NCI-H69 (cell line): ENCODE measurements around the gene MICALL1.

ENCODE experiments used
- DNase-seq: peaks from one replicate; lab custom pipeline; 2025; lab: John Stamatoyannopoulos, UW

The MICALL1 gene

GRCh38 chr22:37906364-37907008 lies 389 bp downstream of the MICALL1 start:
- DNase-seq = peak; percentile 45

DNA sequence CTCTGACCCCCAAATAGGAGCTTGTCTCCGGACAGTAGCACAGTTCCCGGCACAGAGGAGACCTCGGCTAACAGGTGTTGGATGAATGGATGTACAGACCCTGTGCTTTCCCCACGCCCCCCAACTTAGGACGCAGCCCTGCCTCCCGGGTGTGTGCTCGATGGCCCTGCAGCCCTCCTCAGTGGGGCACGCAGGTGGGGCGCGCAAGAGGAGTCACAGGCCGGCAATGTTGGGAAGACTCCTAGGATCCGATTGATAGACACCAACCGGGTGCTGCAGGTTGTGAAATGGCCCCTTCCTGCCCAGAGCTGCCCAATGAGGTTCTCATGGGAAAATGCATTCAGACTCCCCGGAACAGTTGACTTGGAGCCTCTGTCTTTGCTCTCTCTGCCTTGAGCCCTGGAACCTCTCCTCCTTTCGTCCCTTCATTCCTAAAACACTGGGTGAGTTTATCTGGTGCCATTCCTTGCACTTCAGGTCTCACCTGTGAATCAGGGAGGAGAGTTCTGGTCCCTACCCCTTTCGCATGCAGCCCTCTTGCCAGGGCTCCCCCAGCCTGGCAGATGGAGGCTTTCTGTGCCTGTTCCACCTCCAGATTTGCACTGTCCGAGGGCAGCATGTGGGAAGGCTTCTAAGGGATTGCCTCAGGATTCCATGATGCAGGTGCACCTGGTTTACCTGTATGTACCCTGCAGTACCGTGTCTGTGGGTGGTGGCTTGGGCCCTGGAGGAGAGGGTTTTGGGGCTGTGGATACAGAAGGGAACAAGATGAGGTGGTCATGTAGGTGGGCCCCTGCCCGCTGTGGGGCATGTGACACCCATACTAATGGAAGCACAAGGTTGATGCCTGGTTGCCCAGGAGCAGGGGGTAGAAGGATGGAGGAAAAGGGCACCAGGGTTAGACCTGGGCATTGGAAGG lies 1.2 kb downstream of the MICALL1 start:
- DNase-seq = peak; percentile 23

GRCh38 chr22:37909766-37910165 lies 3.7 kb downstream of the MICALL1 start:
- DNase-seq = no peak

- DNase-seq = peak; percentile 19
Observed at GRCh38 chr22:37910890-37911672, 5.0 kb downstream of the MICALL1 start.

- no peak for DNase-seq
Observed at GRCh38 chr22:37911697-37912096, 5.6 kb downstream of the MICALL1 start.

- DNase-seq = no peak
Observed at GRCh38 chr22:37912171-37912570, 6.1 kb downstream of the MICALL1 start.

- DNase-seq = peak; percentile 62
Observed at GRCh38 chr22:37913233-37913721, 7.2 kb downstream of the MICALL1 start.

GRCh38 chr22:37916311-37916710 lies 10.2 kb downstream of the MICALL1 start:
- no peak for DNase-seq

GRCh38 chr22:37917874-37918548 lies 11.9 kb downstream of the MICALL1 start:
- no peak for DNase-seq

- DNase-seq = no peak
Observed at GRCh38 chr22:37918580-37919270, 12.6 kb downstream of the MICALL1 start.

- DNase-seq = no peak
Observed at GRCh38 chr22:37920126-37920525, 14.0 kb downstream of the MICALL1 start.

DNA sequence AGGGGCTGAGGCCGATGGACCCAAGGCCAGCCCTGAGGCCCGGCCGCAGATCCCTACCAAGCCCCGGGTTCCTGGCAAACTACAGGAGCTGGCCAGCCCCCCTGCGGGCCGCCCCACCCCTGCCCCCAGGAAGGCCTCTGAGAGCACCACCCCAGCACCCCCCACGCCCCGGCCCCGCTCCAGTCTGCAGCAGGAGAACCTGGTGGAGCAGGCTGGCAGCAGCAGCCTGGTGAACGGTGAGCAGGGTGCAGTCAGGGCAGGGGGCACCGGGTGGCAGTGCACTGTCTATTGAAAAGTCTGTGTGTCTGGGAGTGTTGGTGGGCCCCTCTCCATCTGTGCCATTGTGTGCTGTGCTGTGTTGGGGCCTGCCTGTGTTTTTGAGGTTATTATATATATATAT lies 16.1 kb downstream of the MICALL1 start:
- peak; percentile 15 for DNase-seq

GRCh38 chr22:37923927-37924326 lies 17.8 kb downstream of the MICALL1 start:
- no peak for DNase-seq

GRCh38 chr22:37924386-37925065 lies 18.4 kb downstream of the MICALL1 start:
- no peak for DNase-seq

DNA sequence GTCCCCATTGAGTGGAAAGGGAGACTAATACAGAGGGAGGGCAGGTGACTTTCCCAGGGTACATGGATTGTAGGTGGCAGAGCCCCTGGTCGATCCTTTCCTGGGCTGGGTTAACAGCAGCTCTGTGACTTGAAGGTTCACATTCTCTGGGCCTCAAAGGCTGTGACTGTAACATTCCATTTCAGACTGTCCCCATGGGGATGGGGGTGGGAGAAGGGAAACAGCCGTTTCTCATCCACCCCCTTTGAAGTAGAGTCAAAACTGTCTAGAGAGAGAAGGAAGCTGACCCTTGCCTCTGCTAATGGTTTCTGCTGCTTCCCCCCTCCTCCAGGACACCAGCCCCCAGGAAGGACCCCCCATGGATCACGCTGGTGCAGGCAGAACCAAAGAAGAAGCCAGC lies 19.2 kb downstream of the MICALL1 start:
- no peak for DNase-seq

DNA sequence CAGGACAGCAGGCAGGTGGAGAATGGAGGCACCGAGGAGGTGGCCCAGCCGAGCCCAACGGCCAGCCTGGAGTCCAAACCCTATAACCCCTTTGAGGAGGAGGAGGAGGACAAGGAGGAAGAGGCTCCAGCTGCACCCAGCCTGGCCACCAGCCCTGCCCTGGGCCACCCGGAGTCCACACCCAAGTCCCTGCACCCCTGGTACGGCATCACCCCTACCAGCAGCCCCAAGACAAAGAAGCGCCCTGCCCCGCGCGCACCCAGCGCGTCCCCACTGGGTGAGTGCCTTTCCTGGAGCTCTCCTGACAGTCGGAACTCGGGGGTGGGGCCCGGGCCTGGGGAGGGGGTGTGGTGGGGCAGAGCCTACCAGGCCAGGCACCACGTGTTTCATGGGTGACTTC lies 19.7 kb downstream of the MICALL1 start:
- DNase-seq = no peak

DNA sequence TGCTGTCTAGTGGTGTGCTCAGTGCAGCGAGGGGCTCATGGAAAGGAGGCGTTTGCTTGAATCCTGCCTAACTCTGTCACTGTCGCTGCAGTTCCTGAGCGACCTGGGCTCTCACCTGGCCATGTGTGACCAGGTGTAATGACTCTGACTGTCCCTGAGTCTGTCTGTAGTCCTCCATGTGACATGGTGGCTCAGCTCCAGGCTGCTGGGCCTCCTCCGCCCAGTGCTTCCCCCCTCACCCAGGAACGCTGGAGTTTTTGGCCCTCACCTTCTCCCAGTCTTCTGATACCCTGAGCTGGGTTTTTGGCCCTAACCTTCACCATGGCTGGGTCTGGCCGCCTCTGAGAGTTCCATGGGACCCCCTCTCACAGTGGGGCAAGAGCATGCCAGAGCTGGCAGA lies 20.3 kb downstream of the MICALL1 start:
- no peak for DNase-seq

DNA sequence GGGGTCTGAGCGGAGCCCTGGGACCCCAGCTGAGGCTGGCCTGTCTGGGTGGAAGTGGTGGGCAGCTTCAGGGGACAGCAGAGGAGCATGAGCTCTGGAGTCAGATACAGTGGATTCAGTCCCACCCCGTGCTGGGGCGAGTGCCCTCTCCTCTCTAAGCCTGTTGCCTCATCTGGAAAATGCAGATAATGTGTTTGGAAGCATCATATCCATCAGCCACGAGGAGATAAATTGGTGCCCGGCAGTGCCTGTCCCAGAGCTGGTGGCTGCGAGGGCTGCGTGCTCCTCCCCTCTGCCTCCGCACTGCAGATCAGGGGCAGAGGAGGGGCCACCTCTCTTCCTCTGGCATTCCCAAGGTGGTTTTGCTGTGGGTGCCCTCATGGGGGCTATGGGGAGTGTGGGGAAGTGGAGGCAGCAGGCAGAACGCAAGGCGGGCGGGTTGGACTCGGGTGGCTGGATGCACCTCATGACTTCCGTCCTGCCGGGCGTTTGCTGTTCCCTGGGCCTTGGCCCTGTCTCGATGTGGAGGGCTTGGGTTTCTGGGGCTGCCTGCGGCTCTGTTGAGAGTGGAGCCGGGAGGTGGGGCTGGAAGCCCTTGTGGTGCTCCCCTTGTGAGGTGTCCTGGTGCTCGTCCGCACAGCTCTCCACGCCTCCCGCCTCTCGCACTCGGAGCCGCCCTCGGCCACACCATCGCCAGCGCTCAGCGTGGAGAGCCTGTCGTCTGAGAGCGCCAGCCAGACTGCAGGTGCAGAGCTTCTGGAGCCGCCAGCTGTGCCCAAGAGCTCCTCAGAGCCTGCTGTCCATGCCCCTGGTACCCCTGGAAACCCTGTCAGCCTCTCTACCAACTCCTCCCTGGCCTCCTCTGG lies 20.9 kb downstream of the MICALL1 start:
- no peak for DNase-seq

GRCh38 chr22:37927637-37927936 lies 21.5 kb downstream of the MICALL1 start:
- no peak for DNase-seq

GRCh38 chr22:37929390-37929789 lies 23.3 kb downstream of the MICALL1 start:
- DNase-seq = peak; percentile 14
